ENCODE measurements around the gene PRKCSH.
A peak's percentile ranks its signal among the peaks of the same experiment; 100 is the strongest.
"Not testable (repeated sequence)": the region's sequence is repeated elsewhere in the genome, so short reads cannot be mapped to it uniquely, and the experiment has no call there.

The PRKCSH gene

DNA sequence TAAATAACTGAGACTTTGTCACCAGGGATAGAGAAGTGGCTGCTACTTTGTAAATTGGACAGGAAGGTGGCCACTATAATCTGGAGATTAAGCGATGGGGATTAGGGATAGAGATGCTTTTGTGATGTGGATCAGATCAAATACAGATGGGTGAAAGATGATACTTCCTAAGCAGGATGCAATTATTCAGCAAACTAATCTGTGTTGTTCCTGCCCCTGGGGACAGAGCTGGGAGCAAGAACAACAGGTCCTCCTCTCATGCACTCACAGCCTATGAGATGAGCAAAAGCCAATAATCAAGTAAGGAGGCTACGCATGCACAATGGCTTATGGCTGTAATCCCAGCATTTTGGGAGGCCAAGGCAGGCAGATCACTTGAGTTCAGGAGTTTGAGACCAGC, 20.9 kb upstream of the PRKCSH start:
- Mint-ChIP-seq H3K4me1 (peaks cover 4% of the 10 kb centered on the region), H3K27me3 (peaks cover 7% of the 10 kb centered on the region), H3K36me3 (no peaks in the 10 kb centered on the region), H3K9me3 (no peaks in the 10 kb centered on the region), H3K27ac (no peak overlapping the region), H3K4me3 (no peak overlapping the region)

DNA sequence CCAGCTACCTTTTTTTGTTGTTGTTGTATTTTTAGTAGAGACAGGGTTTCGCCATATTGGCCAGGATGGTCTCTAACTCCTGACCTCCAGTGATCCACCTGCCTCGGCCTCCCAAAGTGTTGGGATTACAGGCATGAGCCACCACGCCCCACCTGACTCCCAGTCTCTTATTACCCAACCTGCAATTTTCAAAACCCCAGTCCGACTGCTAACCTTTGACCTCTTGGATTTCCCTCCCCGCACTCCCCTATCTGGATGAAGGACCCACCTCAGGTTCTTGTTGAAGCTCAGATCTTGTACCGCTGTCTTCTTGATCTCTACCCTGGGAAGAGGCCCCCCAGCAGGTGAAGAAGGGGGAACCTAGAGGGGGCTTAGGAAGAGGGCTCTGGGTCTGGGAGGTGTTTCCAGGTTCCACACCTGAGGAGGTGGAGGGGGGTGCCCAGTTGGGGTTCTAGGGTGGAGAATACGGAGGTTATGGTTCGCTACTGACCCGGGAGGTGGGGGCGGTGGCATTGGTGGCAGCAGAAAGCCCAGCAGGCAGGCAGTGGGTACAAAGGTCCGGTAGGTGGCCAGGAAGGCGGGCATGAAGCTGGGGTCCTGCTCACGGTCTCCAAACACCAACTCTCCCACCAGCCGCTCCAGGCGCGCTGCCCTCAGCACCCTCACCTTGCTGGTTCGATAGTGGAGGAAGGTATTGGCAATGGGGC, 18.9 kb upstream of the PRKCSH start:
- Mint-ChIP-seq H3K4me1 (peaks cover 17% of the 10 kb centered on the region), H3K9me3 (no peaks in the 10 kb centered on the region), H3K27me3 (peaks cover 16% of the 10 kb centered on the region), H3K4me3 (no peak overlapping the region), H3K36me3 (no peaks in the 10 kb centered on the region), H3K27ac (peak overlapping the region; percentile 3)

DNA sequence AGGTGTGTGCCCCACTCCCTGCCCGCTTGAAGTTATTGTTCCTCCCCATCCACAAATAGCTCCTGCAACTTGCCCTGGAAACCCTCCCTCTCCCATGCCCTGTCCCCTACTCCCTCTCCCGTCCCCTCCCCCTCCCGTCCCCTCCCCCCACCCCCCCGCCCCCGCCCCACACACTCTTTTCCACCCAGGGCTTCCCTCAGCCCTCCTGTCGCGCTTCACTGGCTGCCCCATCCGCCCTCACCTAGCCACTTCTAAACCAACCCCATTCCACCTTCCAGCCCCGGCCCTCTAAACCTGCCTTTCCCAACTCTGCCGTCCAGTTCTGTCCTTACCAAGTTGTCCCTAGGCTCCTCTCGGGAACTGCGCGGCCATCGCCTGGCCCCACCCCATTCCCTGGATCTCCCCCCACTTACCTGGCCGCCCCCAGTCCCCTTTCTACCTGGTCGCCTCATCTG, 17.3 kb upstream of the PRKCSH start:
- H3K27me3 Mint-ChIP-seq = peaks cover 26% of the 10 kb centered on the region
- H3K36me3 Mint-ChIP-seq = no peaks in the 10 kb centered on the region
- H3K4me1 Mint-ChIP-seq = peaks cover 30% of the 10 kb centered on the region
- H3K4me3 Mint-ChIP-seq = no peak overlapping the region
- no peaks in the 10 kb centered on the region for H3K9me3 Mint-ChIP-seq
- H3K27ac Mint-ChIP-seq = no peak overlapping the region

DNA sequence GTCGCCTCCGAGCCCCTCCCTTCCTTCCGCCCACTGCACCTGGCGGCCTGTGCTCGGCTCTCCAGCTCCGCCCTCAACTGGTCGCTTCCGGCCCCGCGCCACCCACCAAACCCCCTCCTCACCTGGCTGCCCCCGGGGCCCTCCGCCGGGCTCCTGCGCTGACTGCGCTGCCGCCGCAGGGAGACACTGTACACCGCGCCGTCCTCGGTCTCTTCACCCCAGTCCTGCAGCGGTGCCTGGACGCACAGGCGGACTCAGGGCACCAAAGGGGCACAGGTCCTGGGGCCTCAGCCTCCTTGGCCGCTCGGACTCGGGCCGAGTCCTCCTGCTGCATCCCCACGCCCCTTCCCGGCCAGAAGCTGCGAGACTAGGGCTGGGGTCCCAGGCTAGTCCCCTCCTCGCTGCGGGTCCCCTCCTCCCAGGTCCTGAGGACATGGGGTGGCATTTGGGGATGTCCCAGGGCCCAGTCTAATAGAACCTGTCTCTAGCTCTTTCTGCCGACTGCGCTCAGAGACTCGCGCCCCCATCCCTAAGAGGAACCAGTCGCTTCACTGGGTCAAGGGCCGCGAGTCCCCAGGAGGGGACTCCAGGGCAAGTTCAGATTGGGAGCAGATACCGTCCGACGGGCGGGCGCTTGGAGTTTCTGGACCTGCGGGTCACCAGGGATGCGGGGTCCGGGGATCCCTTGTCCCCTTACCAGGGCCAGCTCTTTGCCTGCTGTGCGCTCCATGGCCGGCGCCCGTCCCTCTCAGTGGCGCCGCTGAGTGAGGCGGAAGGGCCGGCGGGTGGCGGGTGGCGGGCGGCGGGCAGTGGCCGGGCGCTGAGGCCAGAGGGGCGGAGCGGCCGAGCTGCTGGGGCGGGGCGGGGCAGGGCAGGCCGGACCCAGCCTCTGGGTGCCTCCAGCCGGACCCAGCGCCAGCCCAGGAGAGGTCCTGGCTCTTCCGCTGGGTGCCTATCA, 16.6 kb upstream of the PRKCSH start, which contains the start of gene RGL3:
Gene RGL3 (minus strand): TSS at position 766 of the 958 bp plus-strand sequence. CDS start 36 bp downstream, at position 730.
- no peak within 1 kb of the TSS for H3K27ac Mint-ChIP-seq
- peaks cover 37% of the 10 kb centered on the region for H3K4me1 Mint-ChIP-seq
- H3K27me3 Mint-ChIP-seq = peaks cover 31% of the 10 kb centered on the region
- no peaks in the 10 kb centered on the region for H3K36me3 Mint-ChIP-seq
- H3K4me3 Mint-ChIP-seq = peak within 1 kb of the TSS; percentile 54
- no peaks in the 10 kb centered on the region for H3K9me3 Mint-ChIP-seq

DNA sequence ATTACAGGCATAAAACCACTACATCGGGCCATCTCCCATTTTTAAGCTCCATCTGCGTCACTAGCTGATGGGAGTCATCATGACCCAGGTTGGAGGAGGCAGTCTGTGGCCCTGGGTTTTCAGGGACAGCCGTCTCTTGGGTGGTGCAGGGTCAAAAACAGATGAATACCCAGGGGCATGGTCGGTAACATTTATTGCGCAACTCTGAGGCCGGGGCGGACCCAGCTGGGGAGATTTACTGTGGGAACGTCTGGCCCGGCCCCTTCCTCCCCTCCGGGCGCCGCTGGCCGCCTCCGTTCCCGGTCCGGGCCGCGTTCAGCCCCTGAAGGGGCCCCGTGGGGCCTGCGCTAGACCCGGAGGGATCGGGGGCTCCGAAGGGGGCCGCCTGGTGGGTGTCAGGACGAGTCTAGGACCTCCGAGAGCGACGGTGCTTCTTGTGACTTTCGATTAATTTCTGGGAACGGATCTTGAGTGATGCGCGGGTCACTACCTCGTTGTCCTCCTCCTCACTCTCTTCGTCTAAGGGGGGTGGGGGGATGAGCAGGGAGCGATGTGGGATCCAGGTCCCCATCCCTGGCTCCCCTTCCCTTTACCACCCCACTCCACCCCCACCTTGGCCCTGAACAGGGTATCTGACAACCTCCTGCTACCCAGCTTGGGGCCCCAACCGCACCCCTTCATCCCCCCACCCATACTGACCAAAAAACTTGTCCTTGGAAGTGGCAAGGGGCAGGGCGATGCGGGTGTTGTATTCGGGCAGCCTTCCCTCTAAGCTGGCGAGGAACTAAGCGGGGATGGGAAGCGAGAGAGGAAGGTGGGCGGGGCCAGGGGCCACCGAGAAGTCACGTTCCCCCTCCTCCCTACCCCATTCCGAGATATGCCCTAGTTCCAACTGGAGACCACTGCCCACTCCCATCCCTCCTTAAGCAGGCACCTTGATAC, 14.7 kb upstream of the PRKCSH start:
- Mint-ChIP-seq H3K4me3 (peak overlapping the region; percentile 76), H3K4me1 (peaks cover 38% of the 10 kb centered on the region), H3K27me3 (peaks cover 36% of the 10 kb centered on the region), H3K9me3 (no peaks in the 10 kb centered on the region), H3K27ac (no peak overlapping the region), H3K36me3 (no peaks in the 10 kb centered on the region)

DNA sequence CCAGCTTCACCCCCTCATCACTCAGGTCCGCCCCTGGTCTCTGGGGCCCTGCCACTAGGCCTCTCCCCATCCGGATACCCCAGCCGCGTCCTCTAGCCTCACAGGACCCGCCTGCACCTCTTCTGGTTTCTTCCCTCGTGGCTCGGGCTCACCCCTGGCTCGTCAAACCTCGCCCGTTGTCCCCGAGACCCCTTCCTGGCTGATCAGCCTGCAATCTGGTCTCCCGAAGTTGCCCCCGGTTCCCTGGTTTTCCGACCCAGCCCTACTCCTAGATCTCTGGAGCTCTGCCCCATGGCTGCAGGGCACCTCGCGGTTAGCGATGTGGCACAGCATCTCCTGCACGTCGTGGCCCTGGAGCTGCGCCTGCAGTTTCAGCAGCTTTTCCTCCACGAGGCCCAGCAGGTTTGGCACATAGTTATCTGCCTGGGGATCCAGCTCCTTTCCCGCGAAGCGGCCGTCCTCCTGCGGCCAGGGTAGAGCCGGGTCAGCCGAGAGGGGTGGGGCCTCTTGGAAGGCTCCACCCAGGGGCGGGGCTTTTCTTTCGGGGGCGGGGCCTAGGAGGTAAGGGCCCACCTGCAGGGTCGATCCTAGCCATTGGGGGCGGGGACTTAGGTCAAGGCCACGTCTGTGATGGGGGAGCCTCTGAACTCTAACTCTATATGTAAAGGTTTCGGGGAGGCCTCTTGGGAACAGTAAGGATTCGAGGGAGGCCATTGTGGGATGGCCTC, 13.9 kb upstream of the PRKCSH start:
- H3K4me1 Mint-ChIP-seq = peaks cover 38% of the 10 kb centered on the region

DNA sequence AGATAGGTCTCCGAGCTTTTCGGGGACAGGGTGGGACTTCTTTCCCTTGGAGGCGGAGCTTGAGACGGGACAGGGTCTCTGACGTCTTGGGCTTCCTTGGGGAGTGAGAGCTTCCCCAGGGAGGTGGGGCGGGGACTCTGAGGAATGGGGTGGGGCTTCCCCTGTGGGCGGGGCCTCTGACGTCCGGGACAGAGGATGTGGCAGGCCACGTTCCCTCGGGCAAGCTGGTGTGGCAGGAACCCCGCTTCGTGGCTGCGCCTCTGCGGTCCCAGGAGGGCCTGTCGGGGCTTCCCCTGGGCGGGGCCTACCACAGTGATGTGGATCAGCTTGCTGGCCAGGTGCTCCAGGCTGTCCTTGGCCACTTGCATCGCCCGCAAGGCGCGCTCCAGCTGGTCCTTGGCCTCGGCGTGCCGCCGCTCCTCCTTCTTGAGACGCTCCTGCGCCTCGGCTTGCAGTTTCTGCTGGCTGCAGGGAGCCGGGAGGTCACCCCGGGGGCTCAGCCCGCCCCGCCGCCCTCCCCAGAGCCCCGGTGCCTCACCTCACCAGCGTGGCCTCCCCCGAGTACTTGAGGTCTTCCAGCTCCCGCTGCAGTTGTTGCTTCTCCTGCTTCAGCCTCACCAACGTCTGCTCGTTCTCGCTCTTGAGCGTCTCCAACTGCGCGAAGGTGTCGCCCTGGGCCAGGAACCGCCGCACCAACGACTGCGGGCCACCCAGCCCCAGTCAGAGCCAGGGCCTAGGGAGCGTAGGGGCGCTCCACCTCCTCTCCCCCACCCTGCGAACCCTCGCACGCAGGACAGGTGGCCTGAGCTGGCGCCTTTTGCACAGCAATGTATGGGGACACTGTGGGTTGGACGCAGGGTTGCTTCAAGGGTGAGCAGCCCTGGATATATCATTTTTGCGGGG, 13.0 kb upstream of the PRKCSH start:
- Mint-ChIP-seq H3K4me1 (peaks cover 38% of the 10 kb centered on the region), H3K36me3 (no peaks in the 10 kb centered on the region), H3K27me3 (peaks cover 33% of the 10 kb centered on the region), H3K27ac (no peak overlapping the region), H3K4me3 (peak overlapping the region; percentile 76), H3K9me3 (no peaks in the 10 kb centered on the region)

More for the DNA sequence above, 13.9 kb upstream of the PRKCSH start:
- H3K36me3 Mint-ChIP-seq = no peaks in the 10 kb centered on the region
- no peaks in the 10 kb centered on the region for H3K9me3 Mint-ChIP-seq
- H3K4me3 Mint-ChIP-seq = peak overlapping the region; percentile 76
- H3K27me3 Mint-ChIP-seq = peaks cover 34% of the 10 kb centered on the region
- H3K27ac Mint-ChIP-seq = no peak overlapping the region

DNA sequence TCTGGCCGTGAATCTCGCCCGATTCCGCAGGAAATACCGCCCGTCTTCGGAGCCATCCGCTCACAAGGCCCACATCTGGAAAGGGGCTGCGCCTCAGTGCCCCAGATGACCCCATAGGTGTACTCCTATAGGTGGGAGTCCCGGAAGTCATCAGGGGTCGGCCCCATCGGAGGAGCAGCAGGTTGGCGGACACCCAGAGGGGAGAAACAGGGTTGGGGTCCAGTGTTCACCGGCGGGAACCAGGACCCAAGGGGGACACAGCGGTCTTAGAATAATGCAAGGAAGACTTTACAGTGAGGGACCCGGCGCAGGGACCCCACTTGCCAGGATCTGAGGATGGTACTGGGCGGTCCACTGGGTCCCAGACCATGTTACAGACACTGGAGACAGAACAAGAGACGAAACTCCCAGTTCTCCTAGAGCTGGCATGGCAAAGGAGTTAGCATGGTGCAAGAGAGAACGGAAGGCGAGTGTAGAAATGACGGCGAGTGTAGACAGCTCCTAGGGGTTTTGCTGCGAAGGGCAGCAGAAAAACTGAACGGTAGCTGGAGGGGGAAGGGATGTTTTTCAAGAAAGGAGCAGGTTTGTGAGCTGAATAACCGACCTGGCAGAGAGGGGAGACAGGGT, 12.2 kb upstream of the PRKCSH start:
- no peaks in the 10 kb centered on the region for H3K9me3 Mint-ChIP-seq
- H3K4me3 Mint-ChIP-seq = peak overlapping the region; percentile 71
- H3K27ac Mint-ChIP-seq = no peak overlapping the region
- H3K36me3 Mint-ChIP-seq = no peaks in the 10 kb centered on the region
- H3K4me1 Mint-ChIP-seq = peaks cover 38% of the 10 kb centered on the region
- H3K27me3 Mint-ChIP-seq = peaks cover 31% of the 10 kb centered on the region

DNA sequence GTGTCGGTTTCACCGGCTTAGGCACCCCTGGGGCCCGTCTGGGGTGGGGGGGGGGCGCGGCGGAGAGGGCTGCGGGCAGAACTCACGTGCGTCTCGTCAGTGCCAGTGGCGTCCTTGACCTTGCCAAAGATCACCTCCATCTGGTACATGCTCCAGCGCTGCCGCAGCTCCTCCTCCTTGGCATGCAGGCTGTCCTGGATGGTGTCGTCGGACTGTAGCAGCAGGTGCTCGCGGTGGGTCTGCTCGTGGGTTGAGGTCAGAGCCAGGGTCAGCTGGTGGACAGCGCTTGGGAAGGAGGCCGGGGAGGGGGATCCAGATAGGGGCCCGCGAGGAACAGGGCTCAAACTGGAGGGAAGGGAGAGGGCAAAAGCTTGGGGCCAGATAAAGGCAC, 11.6 kb upstream of the PRKCSH start:
- Mint-ChIP-seq H3K4me3 (peak overlapping the region; percentile 71), H3K9me3 (no peaks in the 10 kb centered on the region), H3K27ac (no peak overlapping the region), H3K27me3 (peaks cover 31% of the 10 kb centered on the region), H3K36me3 (no peaks in the 10 kb centered on the region), H3K4me1 (peaks cover 37% of the 10 kb centered on the region)

DNA sequence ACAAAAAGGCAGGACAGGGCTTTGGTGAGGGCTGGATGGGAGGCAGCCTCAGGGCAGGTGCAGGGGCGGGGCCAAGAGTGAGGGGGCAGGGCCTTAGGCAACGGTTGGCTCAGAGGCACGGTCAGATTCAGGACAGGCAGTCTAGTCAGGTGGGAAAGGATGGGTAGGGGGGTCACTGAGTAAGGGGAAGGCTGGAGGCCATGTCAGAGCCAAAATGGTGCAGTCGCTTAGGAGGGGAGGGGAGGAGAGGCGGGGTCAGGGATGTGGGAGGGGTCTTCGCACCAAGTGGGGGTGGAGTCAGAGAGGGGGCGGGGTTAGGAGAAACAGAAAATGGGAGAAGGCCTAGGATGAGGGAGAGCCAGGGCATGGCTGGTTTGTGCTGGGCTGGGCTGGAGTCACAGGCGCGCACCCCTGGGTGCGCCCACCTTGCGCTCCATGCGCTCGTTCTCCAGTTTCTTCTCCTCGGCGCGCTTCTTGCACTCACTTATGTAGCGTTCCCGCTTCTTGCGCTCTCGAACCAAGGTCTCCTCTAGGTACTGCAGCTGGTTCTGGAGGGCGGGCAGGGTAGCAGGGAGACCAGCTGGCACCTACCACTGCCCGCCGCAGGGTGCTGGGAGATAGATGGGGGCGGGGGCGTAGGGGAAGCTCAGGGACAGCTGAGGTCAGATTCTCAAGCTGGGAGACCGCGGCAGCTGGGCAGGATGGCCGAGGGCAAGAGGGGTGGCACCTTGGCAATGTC, 9.5 kb upstream of the PRKCSH start:
- Mint-ChIP-seq H3K27ac (no peak overlapping the region), H3K9me3 (no peaks in the 10 kb centered on the region)

DNA sequence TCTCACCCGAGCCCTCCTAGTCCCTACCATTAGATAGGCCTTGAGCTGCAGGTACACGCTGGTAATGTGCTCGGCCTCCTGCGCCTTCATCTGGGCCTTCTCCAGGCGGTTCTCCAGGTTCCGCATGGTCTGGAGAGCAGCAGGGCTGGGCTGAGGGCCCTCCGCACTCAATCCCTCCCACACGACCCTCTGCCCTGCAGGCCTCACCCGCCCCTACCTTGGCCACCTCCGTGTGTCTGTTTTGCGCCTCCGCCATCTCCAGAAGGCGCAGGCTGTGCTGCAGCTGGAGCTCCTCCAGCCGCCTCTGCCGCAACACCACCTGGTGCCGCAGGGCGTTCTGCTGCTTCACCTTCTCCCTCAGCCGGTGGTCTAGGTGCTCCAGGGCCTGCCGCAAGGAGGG, 8.8 kb upstream of the PRKCSH start:
- Mint-ChIP-seq H3K36me3 (no peaks in the 10 kb centered on the region), H3K4me1 (peaks cover 20% of the 10 kb centered on the region), H3K9me3 (no peaks in the 10 kb centered on the region), H3K27ac (no peak overlapping the region), H3K4me3 (no peak overlapping the region), H3K27me3 (peaks cover 18% of the 10 kb centered on the region)

More for the DNA sequence above, 9.5 kb upstream of the PRKCSH start:
- Mint-ChIP-seq H3K4me3 (no peak overlapping the region), H3K4me1 (peaks cover 27% of the 10 kb centered on the region), H3K36me3 (no peaks in the 10 kb centered on the region), H3K27me3 (peaks cover 25% of the 10 kb centered on the region)

DNA sequence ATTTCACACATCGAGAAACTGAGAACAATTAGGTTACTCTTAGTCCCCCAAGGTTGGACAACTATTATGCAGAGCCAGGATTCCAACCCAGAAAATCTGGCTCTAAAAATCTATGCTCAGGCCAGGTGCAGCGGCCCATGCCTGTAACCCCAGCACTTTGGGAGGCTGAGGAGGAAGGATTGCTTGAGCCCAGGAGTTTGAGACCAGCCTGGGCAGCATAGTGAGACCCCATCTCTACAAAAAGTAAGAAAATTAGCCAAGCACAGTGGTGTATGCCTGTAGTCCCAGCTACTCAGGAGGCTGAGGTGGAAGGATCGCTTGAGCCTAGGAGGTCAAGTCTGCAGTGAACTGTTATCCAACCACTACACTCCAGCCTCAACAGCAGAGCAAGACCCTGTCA, 1.9 kb upstream of the PRKCSH start:
- not testable (repeated sequence) for H3K27me3 Mint-ChIP-seq, H3K27ac Mint-ChIP-seq, H3K9me3 Mint-ChIP-seq, H3K36me3 Mint-ChIP-seq
- peak overlapping the region; percentile 15 for H3K4me3 Mint-ChIP-seq
- H3K4me1 Mint-ChIP-seq = peaks cover 21% of the 10 kb centered on the region

DNA sequence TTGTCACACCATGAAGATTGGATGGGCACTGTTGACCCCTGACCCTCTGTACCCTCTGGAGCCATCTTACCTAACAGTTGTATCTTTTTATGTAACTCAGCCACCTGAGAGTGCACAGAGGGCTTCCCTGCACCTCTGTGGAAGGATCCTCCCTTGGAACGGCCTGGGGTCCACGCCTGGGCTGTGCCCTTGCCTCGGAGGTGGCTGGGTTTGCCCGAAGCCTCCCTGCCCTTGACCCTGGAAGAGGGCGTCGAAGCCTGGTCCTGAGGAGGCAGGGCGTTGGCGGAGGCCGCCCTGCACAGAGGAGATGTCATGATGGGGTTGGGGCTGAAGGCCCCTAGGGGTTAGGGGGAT, 755 bp upstream of the PRKCSH start:
- Mint-ChIP-seq H3K27me3 (no peaks in the 10 kb centered on the region), H3K36me3 (peaks cover 4% of the 10 kb centered on the region), H3K9me3 (no peaks in the 10 kb centered on the region), H3K4me1 (peaks cover 21% of the 10 kb centered on the region), H3K27ac (peak overlapping the region; percentile 95), H3K4me3 (peak overlapping the region; percentile 99)

Measured in activated naive CD4-positive, alpha-beta T cell treated with anti-CD3 and anti-CD28 coated beads, Interleukin-2, amount 50 U/mL, for 24 hours (primary cell).